Naive thymus-derived CD4-positive, alpha-beta T cell (primary cell): ENCODE measurements around the gene ZNF267. TPM values are rescaled to one million over a fixed set of nuclear protein-coding genes. Genes with fewer than 3 reads are reported as not detected.

Experiments
- ATAC-seq: fragments of 150-1000 bp; cut with Tn5 transposase; 2 replicates; pipeline ENCODE4 v1.10.0; 2021; ENCODE audit warnings: mild to moderate bottlenecking, moderate library complexity
- CTCF ChIA-PET: fragments of 350-600 bp; sonication (Branson Sonifier 250); formaldehyde crosslinking; loops from one replicate; lab custom pipeline; 2021; ENCODE audit warnings: antibody characterized with exemption; lab: Charles Lee
- POLR2A ChIA-PET: fragments of 350-600 bp; sonication (Branson Sonifier 250); formaldehyde crosslinking; loops from one replicate; lab custom pipeline; 2021; ENCODE audit warnings: antibody characterized with exemption, inconsistent platforms; lab: Charles Lee
- DNase-seq, 9 donors: peaks; one replicate each; pipeline versions ENCODE4 v3.0.0 to v3.0.0-alpha.2; 2020 to 2022; ENCODE audit warnings: mixed read lengths in 1 of 9
- H3K27ac ChIP-seq: one replicate; pipeline ENCODE4 v1.7.0; 2013; ENCODE audit warnings: mild to moderate bottlenecking, low read depth, low read length, moderate library complexity
- H3K27me3 ChIP-seq, 2 donors: one replicate each; pipeline ENCODE4 v1.7.0; 2013; ENCODE audit warnings: low read length in 2 of 2, mild to moderate bottlenecking in 2 of 2, moderate library complexity in 2 of 2; ENCODE audit not compliant: control insufficient read depth in 2 of 2, insufficient read depth in 2 of 2
- H3K36me3 ChIP-seq, 3 experiments: 1 replicate in 2 of 3; 2 replicates in 1 of 3; pipeline ENCODE4 v1.7.0; 2013; ENCODE audit warnings: low read length in 3 of 3, mild to moderate bottlenecking in 3 of 3, moderate library complexity in 1 of 3; ENCODE audit not compliant: insufficient read depth in 3 of 3, control insufficient read depth in 2 of 3
- H3K4me1 ChIP-seq, 2 donors: one replicate each; pipeline ENCODE4 v1.7.0; 2013; ENCODE audit warnings: low read length in 2 of 2, mild to moderate bottlenecking in 2 of 2, moderate library complexity in 1 of 2; ENCODE audit not compliant: control insufficient read depth in 2 of 2, insufficient read depth in 2 of 2
- H3K4me3 ChIP-seq: 2 replicates; pipeline ENCODE4 v1.7.0; 2013; ENCODE audit warnings: mild to moderate bottlenecking, low read length
- H3K9me3 ChIP-seq, 3 experiments: 1 replicate in 2 of 3; 2 replicates in 1 of 3; pipeline ENCODE4 v1.7.0; 2013; ENCODE audit warnings: low read length in 3 of 3; ENCODE audit not compliant: control insufficient read depth in 2 of 3
- H3K27ac Mint-ChIP-seq, 9 donors: one replicate each; pipeline ENCODE4 v1.8.0; 2020 to 2022; ENCODE audit warnings: mixed read lengths in 9 of 9, mild to moderate bottlenecking in 8 of 9, moderate library complexity in 5 of 9, inconsistent platforms in 2 of 9
- H3K27me3 Mint-ChIP-seq, 5 donors: one replicate each; pipeline ENCODE4 v1.8.0; 2021 to 2022; ENCODE audit warnings: mixed read lengths in 5 of 5, mild to moderate bottlenecking in 1 of 5
- H3K36me3 Mint-ChIP-seq, 5 donors: one replicate each; pipeline ENCODE4 v1.8.0; 2020 to 2022; ENCODE audit warnings: mixed read lengths in 5 of 5, mild to moderate bottlenecking in 3 of 5, inconsistent platforms in 1 of 5
- H3K4me1 Mint-ChIP-seq, 7 donors: one replicate each; pipeline ENCODE4 v1.8.0; 2020 to 2022; ENCODE audit warnings: mixed read lengths in 7 of 7, mild to moderate bottlenecking in 3 of 7, inconsistent platforms in 1 of 7
- H3K4me3 Mint-ChIP-seq, 10 donors: one replicate each; pipeline ENCODE4 v1.8.0; 2020 to 2022; ENCODE audit warnings: mild to moderate bottlenecking in 10 of 10, mixed read lengths in 10 of 10, moderate library complexity in 6 of 10, inconsistent platforms in 2 of 10
- H3K9me3 Mint-ChIP-seq, 11 donors: one replicate each; pipeline ENCODE4 v1.8.0; 2020 to 2022; ENCODE audit warnings: mixed read lengths in 11 of 11, mild to moderate bottlenecking in 4 of 11, inconsistent platforms in 1 of 11, moderate library complexity in 1 of 11
- intact Hi-C, 2 donors: fragments of 100-400 bp; cut with micrococcal nuclease; formaldehyde crosslinking; loops; one replicate each; pipeline ENCODE4 v1.15.1; 2023
- polyA plus RNA-seq, 2 donors: library from polyadenylated mRNA; unstranded; fragments of 300-500 nt; fragmentation: Illumina TruSeq; gene quantifications; one replicate each; pipeline ENCODE4 v1.2.3, GENCODE V29; 2021
- total RNA-seq, 6 experiments: library from RNA in 5 of 6; stranded (reverse) in 5 of 6; gene quantifications; 1 replicate in 5 of 6; 2 replicates in 1 of 6; pipeline ENCODE4 v1.2.3 and lab custom pipeline; 2021 to 2026

The ZNF267 gene
- total and polyA plus RNA-seq, 7 experiments from 2014 or later = 7.3 to 74.9 (median 37.5) TPM

GRCh38 chr16:31860508-31860907 lies 13.1 kb upstream of the ZNF267 start:
- Histone ChIP-seq H3K9me3 (no peaks in the 10 kb centered on the region), H3K27ac (no peak overlapping the region), H3K27me3 (no peaks in the 10 kb centered on the region), H3K4me1 (peaks cover 8 to 17% of the 10 kb centered on the region in 2 donors), H3K4me3 (no peak overlapping the region), H3K36me3 (no peaks in the 10 kb centered on the region)
- intact Hi-C loops = loop anchor here (1.0 to 10.0 kb wide), 2 partner anchors 9 to 124 kb away; no protein-coding TSS in a partner anchor
- ATAC-seq (no peak), DNase-seq (no peak)
- Mint-ChIP-seq H3K27me3 (peaks cover 0 to 19% (median 0%) of the 10 kb centered on the region in 5 donors), H3K4me3 (no peak overlapping the region), H3K36me3 (peaks cover 0 to 2% (median 0%) of the 10 kb centered on the region in 5 donors), H3K9me3 (no peaks in the 10 kb centered on the region), H3K27ac (peak overlapping the region in 2 of 9 donors; percentile 34 to 79), H3K4me1 (peaks cover 15 to 43% (median 35%) of the 10 kb centered on the region in 7 donors)
- ChIA-PET POLR2A (interaction anchor here (2.3 kb wide), 1 partner anchor 9 kb away, joined by 6 read pairs; no protein-coding TSS in a partner anchor), CTCF (interaction anchor here (1.6 to 2.4 kb wide), 2 partner anchors 8 to 17 kb away, joined by 3 to 16 read pairs; no protein-coding TSS in a partner anchor)

DNA sequence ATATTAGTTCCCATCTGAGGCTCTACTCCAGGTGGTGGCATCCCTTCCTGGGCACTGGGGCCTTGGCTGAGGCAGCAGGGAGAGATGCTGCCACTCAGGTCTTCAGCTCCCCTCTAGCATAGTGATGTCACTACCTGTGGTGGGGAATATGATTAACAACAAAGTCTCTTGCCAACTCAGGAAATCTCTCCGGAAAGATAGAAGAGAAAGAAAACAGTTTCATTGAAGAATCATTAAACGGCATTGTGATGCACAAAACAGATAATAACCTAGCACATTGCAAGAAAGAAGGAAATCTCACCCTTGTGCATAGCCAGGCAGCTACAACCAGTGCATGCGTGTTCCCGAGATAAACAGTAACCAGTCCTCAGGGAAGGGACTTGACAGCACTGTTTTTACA lies 12.2 kb upstream of the ZNF267 start:
- Mint-ChIP-seq H3K4me1 (peaks cover 15 to 43% (median 35%) of the 10 kb centered on the region in 7 donors), H3K4me3 (peak overlapping the region in 9 of 10 donors; percentile 3 to 53 (median 24)), H3K9me3 (no peaks in the 10 kb centered on the region), H3K27ac (peak overlapping the region; percentile 1 to 82 (median 52)), H3K36me3 (peaks cover 0 to 2% (median 0%) of the 10 kb centered on the region in 5 donors), H3K27me3 (peaks cover 0 to 12% (median 0%) of the 10 kb centered on the region in 5 donors)
- intact Hi-C loops = loop anchor here in 1 of 2 donors (10.0 kb wide), 1 partner anchor 123 kb away; no protein-coding TSS in a partner anchor
- peak overlapping the region; percentile 13 for H3K4me3 ChIP-seq
- ChIA-PET CTCF (interaction anchor here (0.6 to 2.4 kb wide), 3 partner anchors 7 to 684 kb away, joined by 3 to 16 read pairs (median 3); no protein-coding TSS in a partner anchor), POLR2A (interaction anchor here (1.0 to 2.3 kb wide), 2 partner anchors 8 to 12 kb away, joined by 4 to 6 read pairs; partner anchors contain the start of gene ZNF267)
- peaks cover 8 to 17% of the 10 kb centered on the region in 2 donors for H3K4me1 ChIP-seq
- peak overlapping the region; percentile 31 for H3K27ac ChIP-seq
- H3K9me3 ChIP-seq = no peaks in the 10 kb centered on the region
- no peaks in the 10 kb centered on the region for H3K36me3 ChIP-seq
- DNase-seq (peak in 6 of 9 donors; percentile 28 to 59 (median 48)), ATAC-seq (peak; percentile 74)
- no peaks in the 10 kb centered on the region for H3K27me3 ChIP-seq

GRCh38 chr16:31862761-31863160 lies 10.8 kb upstream of the ZNF267 start:
- POLR2A ChIA-PET = interaction anchor here (0.8 kb wide), 1 partner anchor 10 kb away, joined by 4 read pairs; no protein-coding TSS in a partner anchor

DNA sequence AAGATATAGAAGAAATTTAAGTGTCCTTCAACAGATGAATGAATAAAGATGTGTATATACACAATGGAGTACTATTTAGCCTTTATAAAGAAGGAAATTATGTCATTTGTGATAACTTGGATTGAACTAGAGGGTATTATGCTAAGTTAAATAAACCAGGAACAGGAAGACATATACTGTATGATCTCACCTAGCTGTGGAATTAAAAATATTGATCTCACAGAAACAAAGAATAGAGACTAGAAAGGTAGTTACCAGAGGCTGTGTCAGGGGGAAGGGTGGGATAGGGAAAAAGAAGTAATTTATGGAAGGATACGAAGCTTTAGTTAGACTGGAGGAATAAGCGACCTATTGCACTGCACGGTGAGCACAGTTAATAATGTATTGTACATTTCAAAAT lies 5.4 kb upstream of the ZNF267 start:
- H3K36me3 Mint-ChIP-seq = peaks cover 0 to 3% (median 0%) of the 10 kb centered on the region in 5 donors
- POLR2A ChIA-PET = interaction anchor here (0.7 to 1.7 kb wide), 6 partner anchors 9 to 1169 kb away, joined by 3 to 8 read pairs (median 4); partner anchors contain the start of genes RUSF1 and SRCAP
- DNase-seq = no peak
- peak overlapping the region in 3 of 10 donors; percentile 29 to 73 (median 70) for H3K4me3 Mint-ChIP-seq
- CTCF ChIA-PET = interaction anchor here (0.6 to 2.8 kb wide), 12 partner anchors 8 to 882 kb away, joined by 3 to 34 read pairs (median 4); no protein-coding TSS in a partner anchor
- H3K9me3 ChIP-seq = no peaks in the 10 kb centered on the region
- intact Hi-C loops = loop anchor here (1.0 to 10.0 kb wide), 19 partner anchors 9 to 946 kb away; partner anchors contain the start of genes PYCARD (in 2 of the 2), RUSF1 (in 2 of the 2), FBXL19 (in 1 of the 2) and FUS (in 1 of the 2)
- H3K27me3 ChIP-seq = no peaks in the 10 kb centered on the region
- ATAC-seq = no peak
- H3K27ac ChIP-seq = no peak overlapping the region
- no peak overlapping the region for H3K4me3 ChIP-seq
- peaks cover 0 to 2% (median 0%) of the 10 kb centered on the region in 11 donors for H3K9me3 Mint-ChIP-seq
- peaks cover 26 to 62% (median 48%) of the 10 kb centered on the region in 7 donors for H3K4me1 Mint-ChIP-seq
- H3K36me3 ChIP-seq = no peaks in the 10 kb centered on the region
- peak overlapping the region in 4 of 9 donors; percentile 8 to 84 (median 82) for H3K27ac Mint-ChIP-seq
- H3K4me1 ChIP-seq = peaks cover 30 to 34% of the 10 kb centered on the region in 2 donors
- peaks cover 0 to 5% (median 0%) of the 10 kb centered on the region in 5 donors for H3K27me3 Mint-ChIP-seq

More at GRCh38 chr16:31862761-31863160, 10.8 kb upstream of the ZNF267 start:
- peak overlapping the region in 4 of 9 donors; percentile 44 to 83 (median 79) for H3K27ac Mint-ChIP-seq
- no peaks in the 10 kb centered on the region for H3K9me3 Mint-ChIP-seq
- Histone ChIP-seq H3K27ac (no peak overlapping the region), H3K4me3 (no peak overlapping the region), H3K9me3 (no peaks in the 10 kb centered on the region), H3K36me3 (no peaks in the 10 kb centered on the region), H3K27me3 (no peaks in the 10 kb centered on the region), H3K4me1 (peaks cover 8 to 17% of the 10 kb centered on the region in 2 donors)
- peaks cover 0 to 5% (median 0%) of the 10 kb centered on the region in 5 donors for H3K27me3 Mint-ChIP-seq
- no peak overlapping the region for H3K4me3 Mint-ChIP-seq
- H3K4me1 Mint-ChIP-seq = peaks cover 15 to 43% (median 35%) of the 10 kb centered on the region in 7 donors
- intact Hi-C loops = loop anchor here in 1 of 2 donors (10.0 kb wide), 1 partner anchor 122 kb away; no protein-coding TSS in a partner anchor
- CTCF ChIA-PET = no interaction called here
- ATAC-seq (no peak), DNase-seq (no peak)
- H3K36me3 Mint-ChIP-seq = peaks cover 0 to 2% (median 0%) of the 10 kb centered on the region in 5 donors

DNA sequence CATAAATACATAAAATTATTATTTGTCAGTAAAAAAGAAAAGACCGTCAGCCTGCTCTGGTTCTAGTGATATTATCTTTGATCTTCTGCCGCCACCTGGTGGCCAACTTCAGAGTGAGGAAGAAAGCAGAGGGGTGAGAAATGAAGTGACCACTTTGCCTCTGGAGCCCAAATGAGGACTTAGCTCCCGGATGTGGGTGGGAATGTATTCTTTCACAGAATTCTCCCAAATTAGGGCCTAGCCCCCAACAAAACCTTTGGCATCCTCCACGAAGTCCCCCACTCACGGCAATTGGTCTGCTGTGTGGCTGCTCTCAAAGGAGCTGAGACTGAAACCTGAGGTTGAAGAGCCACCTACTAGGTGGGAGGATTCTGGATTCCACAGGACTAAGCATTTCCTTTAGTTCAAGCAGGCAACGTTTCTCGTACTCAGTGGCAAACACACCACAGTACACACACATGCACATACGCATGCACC lies 4.9 kb upstream of the ZNF267 start:
- peak; percentile 62 to 81 (median 74) for DNase-seq
- Histone ChIP-seq H3K4me3 (peak overlapping the region; percentile 42), H3K27ac (peak overlapping the region; percentile 60), H3K36me3 (peaks cover 0 to 1% (median 0%) of the 10 kb centered on the region in 3 experiments), H3K4me1 (peaks cover 32 to 36% of the 10 kb centered on the region in 2 donors), H3K9me3 (no peaks in the 10 kb centered on the region), H3K27me3 (no peaks in the 10 kb centered on the region)
- H3K9me3 Mint-ChIP-seq = peaks cover 0 to 2% (median 0%) of the 10 kb centered on the region in 11 donors
- peaks cover 0 to 5% (median 0%) of the 10 kb centered on the region in 5 donors for H3K27me3 Mint-ChIP-seq
- H3K27ac Mint-ChIP-seq = peak overlapping the region; percentile 8 to 95 (median 85)
- ChIA-PET CTCF (interaction anchor here (0.6 to 2.8 kb wide), 16 partner anchors 8 to 883 kb away, joined by 3 to 34 read pairs (median 4); partner anchors contain the start of genes ZNF646 and ZNF668), POLR2A (interaction anchor here (0.7 to 2.2 kb wide), 14 partner anchors 8 to 1170 kb away, joined by 3 to 10 read pairs (median 4); partner anchors contain the start of genes FUS and SRCAP)
- peak; percentile 20 for ATAC-seq
- peaks cover 0 to 3% (median 0%) of the 10 kb centered on the region in 5 donors for H3K36me3 Mint-ChIP-seq
- H3K4me3 Mint-ChIP-seq = peak overlapping the region; percentile 67 to 86 (median 74)
- H3K4me1 Mint-ChIP-seq = peaks cover 27 to 65% (median 50%) of the 10 kb centered on the region in 7 donors
- intact Hi-C loops = loop anchor here (1.0 to 10.0 kb wide), 26 partner anchors 8 to 946 kb away; partner anchors contain the start of genes ARMC5 (in 2 of the 2), PYCARD (in 2 of the 2), RUSF1 (in 2 of the 2) and FBXL19 (in 1 of the 2)
